IPS DF 6.9 (cell line): ENCODE measurements around the gene INPP5D.

ENCODE experiments used
- DNase-seq: peaks from one replicate; pipeline ENCODE4 v3.0.0-alpha.2; 2013; ENCODE audit warnings: low read depth, low spot score
- H3K27ac ChIP-seq: one replicate; pipeline ENCODE4 v1.5.1; 2013; ENCODE audit warnings: low read length, control low read depth
- H3K27me3 ChIP-seq: 2 replicates; pipeline ENCODE4 v1.6.1; 2013; ENCODE audit warnings: mild to moderate bottlenecking, low read length; ENCODE audit not compliant: control insufficient read depth, insufficient read depth
- H3K36me3 ChIP-seq: 2 replicates; pipeline ENCODE4 v1.6.1; 2013; ENCODE audit warnings: low read length; ENCODE audit not compliant: control insufficient read depth, insufficient read depth
- H3K4me1 ChIP-seq: 2 replicates; pipeline ENCODE4 v1.6.1; 2013; ENCODE audit warnings: low read length; ENCODE audit not compliant: control insufficient read depth, insufficient read depth
- H3K4me3 ChIP-seq: 2 replicates; pipeline ENCODE4 v1.5.1; 2013; ENCODE audit warnings: mild to moderate bottlenecking, low read length
- H3K9me3 ChIP-seq: 2 replicates; pipeline ENCODE4 v1.6.1; 2013; ENCODE audit warnings: low read length, inconsistent platforms; ENCODE audit not compliant: control insufficient read depth, insufficient read depth
- WGBS: extraction: QIAGEN DNeasy Blood & Tissue Kit; methylation state at CpG from one replicate; pipeline ENCODE4 v1.1.7; 2013; ENCODE audit warnings: mixed read lengths, missing lambda C conversion rate; ENCODE audit not compliant: insufficient read length, insufficient coverage; 5-methylcytosine and 5-hydroxymethylcytosine counted together

INPP5D gene

GRCh38 chr2:233234264-233234663, 174.1 kb downstream of the INPP5D start:
- Histone ChIP-seq H3K27ac (no peak overlapping the region), H3K27me3 (no peaks in the 10 kb centered on the region), H3K36me3 (no peaks in the 10 kb centered on the region), H3K4me1 (no peaks in the 10 kb centered on the region), H3K4me3 (no peak overlapping the region), H3K9me3 (no peaks in the 10 kb centered on the region)
- no peak for DNase-seq
- WGBS = no CpG with 5 or more reads among the region's 2 CpGs

- Histone ChIP-seq H3K27me3 (no peaks in the 10 kb centered on the region), H3K4me3 (no peak overlapping the region), H3K36me3 (no peaks in the 10 kb centered on the region), H3K27ac (no peak overlapping the region), H3K4me1 (no peaks in the 10 kb centered on the region), H3K9me3 (no peaks in the 10 kb centered on the region)
- DNase-seq = no peak
- no CpG with 5 or more reads among the region's 3 CpGs for WGBS
Observed at GRCh38 chr2:233234996-233235395, 174.9 kb downstream of the INPP5D start.

- Histone ChIP-seq H3K27ac (no peak overlapping the region), H3K9me3 (no peaks in the 10 kb centered on the region), H3K36me3 (no peaks in the 10 kb centered on the region), H3K27me3 (no peaks in the 10 kb centered on the region), H3K4me3 (no peak overlapping the region), H3K4me1 (no peaks in the 10 kb centered on the region)
- no CpG with 5 or more reads among the region's 9 CpGs for WGBS
- DNase-seq = no peak
Observed at GRCh38 chr2:233235977-233236376, 175.8 kb downstream of the INPP5D start.

GRCh38 chr2:233236820-233237589, 176.9 kb downstream of the INPP5D start:
- Histone ChIP-seq H3K9me3 (no peaks in the 10 kb centered on the region), H3K4me1 (no peaks in the 10 kb centered on the region), H3K27me3 (no peaks in the 10 kb centered on the region), H3K27ac (no peak overlapping the region), H3K36me3 (no peaks in the 10 kb centered on the region), H3K4me3 (no peak overlapping the region)
- no peak for DNase-seq
- WGBS = no CpG with 5 or more reads among the region's 7 CpGs

GRCh38 chr2:233240897-233241296, 180.8 kb downstream of the INPP5D start:
- H3K27me3 ChIP-seq = no peaks in the 10 kb centered on the region
- WGBS = no CpG with 5 or more reads among the region's 2 CpGs
- no peak overlapping the region for H3K4me3 ChIP-seq
- no peaks in the 10 kb centered on the region for H3K36me3 ChIP-seq
- H3K9me3 ChIP-seq = no peaks in the 10 kb centered on the region
- no peaks in the 10 kb centered on the region for H3K4me1 ChIP-seq
- no peak for DNase-seq
- H3K27ac ChIP-seq = no peak overlapping the region

- Histone ChIP-seq H3K4me1 (no peaks in the 10 kb centered on the region), H3K4me3 (no peak overlapping the region), H3K27ac (no peak overlapping the region), H3K9me3 (no peaks in the 10 kb centered on the region), H3K27me3 (no peaks in the 10 kb centered on the region), H3K36me3 (no peaks in the 10 kb centered on the region)
- WGBS = no CpG with 5 or more reads among the region's 3 CpGs
- DNase-seq = no peak
Observed at GRCh38 chr2:233241803-233242202, 181.7 kb downstream of the INPP5D start.

GRCh38 chr2:233242231-233242927, 182.2 kb downstream of the INPP5D start:
- H3K27me3 ChIP-seq = no peaks in the 10 kb centered on the region
- no peaks in the 10 kb centered on the region for H3K4me1 ChIP-seq
- no peak overlapping the region for H3K4me3 ChIP-seq
- no peaks in the 10 kb centered on the region for H3K36me3 ChIP-seq
- WGBS = no CpG with 5 or more reads among the region's 14 CpGs
- no peak for DNase-seq
- H3K27ac ChIP-seq = no peak overlapping the region
- H3K9me3 ChIP-seq = no peaks in the 10 kb centered on the region

GRCh38 chr2:233243348-233243747, 183.2 kb downstream of the INPP5D start:
- Histone ChIP-seq H3K27me3 (no peaks in the 10 kb centered on the region), H3K9me3 (no peaks in the 10 kb centered on the region), H3K27ac (no peak overlapping the region), H3K4me1 (no peaks in the 10 kb centered on the region), H3K36me3 (no peaks in the 10 kb centered on the region), H3K4me3 (no peak overlapping the region)
- WGBS = no CpG with 5 or more reads among the region's 4 CpGs
- no peak for DNase-seq

GRCh38 chr2:233244818-233245217, 184.7 kb downstream of the INPP5D start:
- Histone ChIP-seq H3K9me3 (no peaks in the 10 kb centered on the region), H3K4me1 (no peaks in the 10 kb centered on the region), H3K27me3 (no peaks in the 10 kb centered on the region), H3K36me3 (no peaks in the 10 kb centered on the region), H3K4me3 (no peak overlapping the region), H3K27ac (no peak overlapping the region)
- WGBS = no CpG with 5 or more reads among the region's 5 CpGs
- no peak for DNase-seq

- H3K4me1 ChIP-seq = no peaks in the 10 kb centered on the region
- DNase-seq = no peak
- H3K27ac ChIP-seq = no peak overlapping the region
- H3K4me3 ChIP-seq = no peak overlapping the region
- H3K36me3 ChIP-seq = no peaks in the 10 kb centered on the region
- WGBS = no CpG with 5 or more reads among the region's 6 CpGs
- H3K9me3 ChIP-seq = no peaks in the 10 kb centered on the region; the same call in 1 of the 2 replicates
- H3K27me3 ChIP-seq = no peaks in the 10 kb centered on the region
Observed at GRCh38 chr2:233245406-233245805, 185.3 kb downstream of the INPP5D start.
